Psoas muscle (tissue), 8 donors: Measurements from ENCODE around the gene COL17A1. TPM values are rescaled to one million over a fixed set of nuclear protein-coding genes. Genes with fewer than 3 reads are reported as not detected.

Experiments used
- ATAC-seq, 4 donors: fragments of 200-7000 bp; cut with Tn5 transposase; one replicate each; pipeline ENCODE4 v1.9.1; 2020; ENCODE audit warnings: moderate library complexity in 3 of 4, mild to moderate bottlenecking in 2 of 4
- DNase-seq, 2 donors: peaks; one replicate each; pipeline ENCODE4 v3.0.0-alpha.2; 2020
- H3K27ac ChIP-seq: fragments of 200-600 bp; one replicate; pipeline ENCODE4 v1.8.0; 2022
- H3K27me3 ChIP-seq, 3 donors: fragments of 200-600 bp in 1 of 3; one replicate each; pipeline versions ENCODE4 v1.6.1 to v1.8.0; 2013 to 2022; ENCODE audit warnings: low read length in 2 of 3, mild to moderate bottlenecking in 2 of 3, moderate library complexity in 1 of 3; ENCODE audit not compliant: insufficient read depth in 3 of 3
- H3K36me3 ChIP-seq, 2 donors: fragments of 200-600 bp in 1 of 2; one replicate each; pipeline versions ENCODE4 v1.6.1 to v1.8.0; 2013 to 2022; ENCODE audit warnings: low read depth in 1 of 2, mild to moderate bottlenecking in 1 of 2, moderate library complexity in 1 of 2; ENCODE audit not compliant: insufficient read depth in 1 of 2
- H3K4me1 ChIP-seq: fragments of 200-600 bp; one replicate; pipeline ENCODE4 v1.8.0; 2022
- H3K4me3 ChIP-seq: fragments of 200-600 bp; one replicate; pipeline ENCODE4 v1.8.0; 2022; ENCODE audit warnings: mild to moderate bottlenecking
- H3K9me3 ChIP-seq: fragments of 200-600 bp; one replicate; pipeline ENCODE4 v1.8.0; 2022
- CTCF ChIP-seq: fragments of 200-600 bp; IDR thresholded peaks from one replicate; pipeline ENCODE4 v1.8.0; 2022; ENCODE audit warnings: antibody characterized with exemption
- WGBS, 3 donors: extraction: QIAGEN DNeasy Blood & Tissue Kit; methylation state at CpG; one replicate each; pipeline versions ENCODE4 v1.1.6 to v1.1.7; 2013; 5-methylcytosine and 5-hydroxymethylcytosine counted together
- intact Hi-C, 2 donors: fragments of 100-400 bp; cut with DNase I; formaldehyde crosslinking; loops; one replicate each; pipeline versions ENCODE4 v1.11.0 to v1.14.2; 2022
- polyA plus RNA-seq, 3 donors: library from polyadenylated mRNA; stranded (reverse); fragments of 200-250 nt; gene quantifications; one replicate each; pipeline ENCODE4 v1.2.3, GENCODE V29; 2013
- total RNA-seq, 4 donors: library from RNA; stranded (reverse); fragmentation: NEBNext Ultra II Directional in 2 of 4; extraction: Animal tissue kit (Norgen Biotek cat#: 25700) in 2 of 4; gene quantifications; one replicate each; pipeline versions ENCODE4 v1.2.1 to v1.2.4, GENCODE V29; 2021 to 2023
- donor health status: healthy with polysubstance abuse.
- donor health status: DM: no; HTN: no; CAD: no; lungs with moderate emphysema.
- donor health status: Bipolar disorder and iron deficiency.
- donor health status: healthy.
- donor health status: DM: yes; HTN: yes; CAD: no.
- donor health status: DM: no; HTN: no; CAD: no.
- donor health status: DM: no; HTN: no; CAD: no.
- donor health status: DM: yes; HTN: yes; CAD: no.

COL17A1 gene
- total and polyA plus RNA-seq, 7 donors, result 0.01 to 0.18 (median 0.06) TPM; not detected in 3

GRCh38 chr10:104109908-104110662, 24.4 kb upstream of the COL17A1 start:
- Histone ChIP-seq H3K27ac (no peak overlapping the region), H3K36me3 (no peaks in the 10 kb centered on the region), H3K9me3 (no peaks in the 10 kb centered on the region), H3K27me3 (no peaks in the 10 kb centered on the region), H3K4me3 (no peak overlapping the region), H3K4me1 (no peaks in the 10 kb centered on the region)
- TF ChIP-seq CTCF, result no peak
- ATAC-seq, result no peak
- 76 to 79% (median 77%) methylated on average over 3 of the region's 3 CpGs for WGBS, 3 donors
- intact Hi-C loops, result no loop called here
- DNase-seq, result no peak

- Histone ChIP-seq H3K9me3 (no peaks in the 10 kb centered on the region), H3K27me3 (no peaks in the 10 kb centered on the region), H3K4me3 (no peak overlapping the region), H3K27ac (no peak overlapping the region), H3K36me3 (no peaks in the 10 kb centered on the region), H3K4me1 (no peaks in the 10 kb centered on the region)
- intact Hi-C loops, result no loop called here
- no peak for DNase-seq
- no peak for TF ChIP-seq CTCF
- ATAC-seq, result no peak
- WGBS, 3 donors, result 90 to 94% (median 92%) methylated on average over 2 of the region's 2 CpGs
Measured at GRCh38 chr10:104104926-104105325, 19.2 kb upstream of the COL17A1 start.

- no peak overlapping the region for H3K4me3 ChIP-seq
- DNase-seq (no peak), ATAC-seq (no peak)
- no peaks in the 10 kb centered on the region for H3K4me1 ChIP-seq
- no peak overlapping the region for H3K27ac ChIP-seq
- no peaks in the 10 kb centered on the region for H3K36me3 ChIP-seq
- 0% methylated on average over 1 of the region's 1 CpG for WGBS, 3 donors
- TF ChIP-seq CTCF, result no peak
- no peaks in the 10 kb centered on the region for H3K9me3 ChIP-seq
- intact Hi-C loops, result no loop called here
- H3K27me3 ChIP-seq, result no peaks in the 10 kb centered on the region
Measured at GRCh38 chr10:104104418-104104817, 18.7 kb upstream of the COL17A1 start.

- Histone ChIP-seq H3K4me1 (no peaks in the 10 kb centered on the region), H3K9me3 (no peaks in the 10 kb centered on the region), H3K4me3 (no peak overlapping the region), H3K27ac (no peak overlapping the region), H3K36me3 (no peaks in the 10 kb centered on the region), H3K27me3 (no peaks in the 10 kb centered on the region)
- DNase-seq (no peak), ATAC-seq (no peak)
- WGBS, 3 donors, result 43 to 48% (median 43%) methylated on average over 1 of the region's 1 CpG
- no peak for TF ChIP-seq CTCF
- intact Hi-C loops, result no loop called here
Measured at GRCh38 chr10:104103956-104104355, 18.3 kb upstream of the COL17A1 start.

GRCh38 chr10:104101902-104102301, 16.2 kb upstream of the COL17A1 start:
- Histone ChIP-seq H3K4me3 (no peak overlapping the region), H3K36me3 (no peaks in the 10 kb centered on the region), H3K27me3 (no peaks in the 10 kb centered on the region), H3K9me3 (no peaks in the 10 kb centered on the region), H3K4me1 (no peaks in the 10 kb centered on the region), H3K27ac (no peak overlapping the region)
- intact Hi-C loops, result no loop called here
- ATAC-seq (no peak), DNase-seq (no peak)
- 52 to 81% (median 64%) methylated on average over 1 of the region's 1 CpG for whole genome bisulfite sequencing, 3 donors
- no peak for TF ChIP-seq CTCF
